Activated T-cell treated with anti-CD3 and anti-CD28 coated beads, Interleukin-2, amount 50 U/mL, for 1 hour (primary cell): Measurements from ENCODE around the gene ANKRD10.

Source experiments
- DNase-seq: peaks from one replicate; pipeline ENCODE4 v3.0.0-alpha.2; 2020

ANKRD10 gene

DNA sequence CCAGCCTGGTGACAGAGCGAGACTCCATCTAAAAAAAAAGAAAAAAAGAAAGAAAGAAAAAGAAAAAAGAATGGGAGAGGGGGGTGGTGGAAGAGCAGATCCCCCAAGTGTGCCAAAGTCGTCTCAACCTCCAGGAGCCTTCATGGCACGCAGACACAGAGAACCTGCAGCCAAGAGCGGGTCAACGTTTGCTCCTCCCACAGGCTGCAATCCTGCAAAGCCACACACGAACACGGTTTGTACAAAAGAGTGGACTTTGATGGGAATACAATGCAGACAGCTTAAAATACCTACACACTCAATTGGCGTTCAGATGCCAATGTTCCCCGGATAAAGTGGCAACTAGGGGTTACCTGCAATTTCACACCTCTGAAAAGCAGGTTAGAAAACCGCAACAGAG, 29.4 kb downstream of the ANKRD10 start:
- DNase-seq, result no peak

DNA sequence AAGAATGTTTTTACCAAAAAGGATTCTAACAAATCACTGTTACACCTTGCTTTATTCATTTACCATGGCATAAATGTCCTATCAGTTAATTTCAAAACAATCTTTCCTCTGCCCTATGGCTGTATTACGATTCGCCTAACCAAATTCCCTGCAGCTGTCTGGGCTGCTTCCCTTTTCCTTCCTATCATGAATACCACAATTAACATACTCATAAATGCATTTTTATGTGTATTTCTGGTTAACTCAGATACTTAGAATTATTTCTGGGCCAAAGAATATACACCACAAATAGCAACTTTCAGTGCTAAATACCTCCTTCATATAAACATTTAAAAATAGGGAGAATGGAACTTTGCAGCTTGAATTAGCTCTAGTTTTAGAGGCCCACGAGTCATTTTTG, 30.4 kb downstream of the ANKRD10 start:
- DNase-seq, result no peak

DNA sequence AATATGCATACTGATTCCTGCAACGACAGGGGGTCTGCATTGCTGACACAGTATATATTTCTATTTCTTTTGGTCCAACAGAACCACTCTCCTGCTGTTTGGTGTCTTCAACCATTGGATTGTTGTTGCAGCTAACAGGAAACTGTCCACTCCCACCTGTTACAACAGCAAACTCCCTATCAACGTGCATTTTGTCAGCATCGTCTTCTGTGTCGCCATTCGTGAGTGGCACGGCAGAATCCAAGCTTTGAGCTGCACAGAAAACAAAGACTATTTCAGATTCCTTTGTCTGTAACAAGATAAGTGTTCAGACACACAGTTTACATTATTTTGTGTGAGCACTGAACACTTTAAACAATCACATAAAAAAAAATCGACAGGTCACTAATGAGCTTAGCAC, 31.3 kb downstream of the ANKRD10 start:
- no peak for DNase-seq

DNA sequence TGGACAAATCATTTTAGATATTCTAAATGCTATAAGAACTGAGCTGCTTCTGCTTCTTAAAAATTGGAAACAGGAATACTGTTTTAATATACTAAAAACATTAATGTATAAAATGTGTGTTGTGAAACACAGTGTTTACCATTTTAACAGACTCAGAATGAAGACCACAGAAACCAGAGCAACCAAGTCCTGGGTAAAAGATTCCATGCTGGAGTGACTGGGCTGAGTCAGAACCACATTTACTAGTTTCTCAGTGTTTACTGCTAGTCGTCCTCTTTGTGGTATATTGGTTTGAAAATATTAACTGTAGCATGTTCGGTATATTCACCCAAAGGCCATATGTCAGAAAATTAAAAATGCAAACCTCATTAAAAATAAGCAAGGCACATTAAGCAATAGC, 31.9 kb downstream of the ANKRD10 start:
- no peak for DNase-seq

DNA sequence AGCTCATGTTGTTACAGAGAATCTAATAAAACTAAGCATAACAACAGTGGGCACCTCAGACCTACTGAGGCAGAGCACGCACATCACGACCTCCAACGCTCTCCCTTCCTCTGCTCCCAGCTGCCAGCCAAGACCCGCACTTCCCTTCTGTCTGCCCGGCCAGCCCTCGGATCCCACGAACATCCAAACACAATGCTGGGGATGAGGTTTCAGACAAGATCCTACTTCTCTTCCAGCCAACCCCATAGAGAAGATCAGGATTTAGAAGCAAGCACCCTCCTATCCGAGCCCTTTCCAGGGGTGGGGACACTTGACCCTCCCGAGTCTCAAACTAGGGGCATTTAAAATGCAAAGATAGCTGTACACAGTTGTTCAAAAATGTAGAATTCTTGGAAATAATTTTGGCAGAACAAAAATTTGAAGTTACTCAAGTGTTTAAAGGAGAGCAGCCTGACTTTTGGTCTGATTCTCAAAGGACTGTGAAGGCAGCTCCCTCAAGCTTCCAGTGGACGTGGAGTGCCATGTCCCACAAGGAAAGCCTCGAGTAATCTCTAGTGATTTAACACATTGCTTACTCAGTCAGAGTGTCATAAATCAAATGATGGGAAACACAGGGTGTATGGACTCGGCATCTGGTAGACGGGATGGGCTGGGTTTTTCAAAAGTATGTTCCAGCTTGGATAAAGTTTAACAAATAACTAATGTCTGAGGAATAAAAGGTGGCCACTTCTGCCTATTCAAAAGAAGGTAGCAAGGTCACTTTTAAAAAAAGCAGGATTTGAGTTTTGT, 32.8 kb downstream of the ANKRD10 start:
- DNase-seq, result no peak

DNA sequence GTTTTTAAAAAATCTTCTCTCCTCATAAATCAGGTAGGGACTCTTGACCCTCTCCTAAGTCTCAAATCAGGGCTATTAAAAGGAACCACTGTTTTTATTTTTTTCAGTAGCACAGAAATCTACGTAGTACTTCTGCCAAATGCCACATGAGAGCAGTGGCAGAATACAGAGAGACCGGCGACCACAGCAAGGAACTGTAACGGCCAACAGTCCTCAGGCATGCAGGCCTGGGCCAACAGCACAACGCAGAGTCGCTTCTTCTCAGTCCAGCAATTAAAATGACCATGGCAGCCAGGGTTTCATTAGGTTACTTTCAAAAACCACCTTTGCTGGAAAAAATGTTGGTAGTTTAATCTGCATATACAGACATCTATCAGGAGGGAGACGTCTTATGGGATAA, 34.2 kb downstream of the ANKRD10 start:
- DNase-seq, result no peak

DNA sequence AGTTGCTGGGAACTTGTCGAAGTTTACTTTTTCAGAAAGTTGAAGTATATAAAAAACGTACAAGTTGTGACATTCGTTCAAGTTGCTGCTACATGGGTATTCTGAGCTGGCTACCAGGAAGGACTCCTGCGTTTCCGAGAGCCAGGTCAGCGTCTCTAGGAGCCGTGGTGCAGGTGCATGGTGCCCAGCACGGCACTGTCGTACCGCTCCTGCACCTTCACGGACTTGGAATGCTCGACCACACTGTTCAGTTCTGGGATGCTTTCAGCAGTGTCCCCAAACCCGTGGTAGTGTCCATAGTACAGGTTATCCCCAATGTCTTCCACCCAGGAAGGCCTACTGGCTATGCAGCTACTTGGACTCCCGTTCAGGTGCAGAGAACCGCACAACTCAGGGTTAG, 35.4 kb downstream of the ANKRD10 start:
- no peak for DNase-seq

DNA sequence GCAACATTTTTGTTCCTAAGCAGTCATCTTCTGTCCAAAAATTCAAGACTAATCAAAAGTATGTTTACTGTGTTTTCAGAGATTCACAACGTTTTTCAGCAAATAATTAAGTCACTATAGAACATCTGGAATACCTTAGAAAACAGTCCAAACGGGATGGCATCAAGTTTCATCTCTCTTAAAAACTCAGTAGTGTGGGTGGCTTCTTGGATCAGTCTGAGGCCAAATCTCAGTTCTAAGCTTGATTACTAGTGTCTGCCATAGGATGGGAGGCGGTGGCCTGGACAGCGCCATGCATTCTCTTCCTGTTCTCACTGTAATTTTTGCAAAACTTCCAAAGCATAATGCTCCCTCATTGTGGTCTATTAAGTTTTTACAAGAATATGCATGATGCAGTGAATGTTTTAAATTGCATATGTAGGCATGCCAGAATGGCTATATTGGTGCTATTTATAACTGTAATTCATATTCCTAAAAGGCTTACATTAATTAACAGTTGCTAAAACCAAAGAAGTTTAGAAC, 37.1 kb downstream of the ANKRD10 start:
- no peak for DNase-seq

DNA sequence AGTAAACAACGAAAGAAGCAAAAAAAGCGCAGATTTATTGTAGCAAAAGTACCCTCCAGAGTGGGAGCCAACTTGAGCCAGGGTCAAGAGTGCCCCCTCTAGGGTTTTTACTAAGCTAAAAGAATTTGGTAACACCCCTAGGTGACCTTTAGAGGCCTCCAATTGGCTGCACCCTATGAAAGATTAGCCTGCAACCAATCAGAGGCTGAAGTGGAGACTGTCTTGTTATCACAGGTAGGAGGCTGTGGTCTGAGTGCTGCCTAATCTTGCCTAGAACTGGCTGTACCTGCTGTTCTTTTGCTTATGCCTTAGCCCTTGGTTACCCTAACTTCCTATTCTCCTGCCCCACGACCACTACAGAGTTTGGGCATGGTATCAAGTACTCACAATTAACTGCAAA, 38.3 kb downstream of the ANKRD10 start:
- DNase-seq, result no peak

DNA sequence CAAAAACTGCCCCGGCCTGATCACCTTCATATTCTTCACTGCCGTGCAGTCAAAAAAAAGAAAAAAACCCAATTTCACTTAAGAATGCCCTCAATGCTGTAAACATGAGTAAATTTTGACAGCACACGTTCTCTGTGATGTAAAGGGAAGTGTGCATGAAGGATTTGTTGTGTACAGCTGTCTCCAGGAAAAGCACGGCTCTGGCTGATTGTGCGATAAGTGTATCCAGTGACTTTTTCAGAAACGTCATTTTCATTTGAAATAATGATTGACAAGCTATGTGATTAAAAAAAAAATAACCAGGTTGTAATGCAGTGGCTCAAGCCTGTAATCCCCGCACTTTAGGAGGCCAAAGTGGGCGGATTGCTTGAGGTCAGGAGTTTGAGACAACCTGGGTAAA, 39.6 kb downstream of the ANKRD10 start:
- DNase-seq, result no peak

DNA sequence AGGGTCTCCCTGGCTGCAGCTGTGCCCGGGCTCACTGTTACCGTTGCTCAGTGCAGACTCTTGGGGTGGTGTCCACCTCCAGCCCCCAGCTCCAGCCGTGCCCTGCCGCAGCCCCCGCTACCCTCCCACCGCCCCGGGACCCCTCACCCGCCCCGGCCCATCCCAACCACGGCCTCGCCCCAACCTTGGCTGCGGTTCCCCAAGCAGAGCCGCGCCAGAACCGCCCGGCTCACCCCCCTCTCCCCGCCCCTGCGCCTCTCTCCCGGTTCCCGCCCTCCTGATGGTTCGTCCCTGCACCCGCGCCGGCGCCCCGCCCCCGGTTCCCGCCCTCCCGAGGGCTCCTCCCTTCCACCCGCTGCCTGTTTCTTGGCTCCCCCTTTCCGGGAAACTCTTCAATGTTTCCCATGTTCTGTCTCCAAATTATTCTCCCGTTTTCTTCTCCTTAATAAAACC, 40.3 kb downstream of the ANKRD10 start:
- DNase-seq, result peak; percentile 44

DNA sequence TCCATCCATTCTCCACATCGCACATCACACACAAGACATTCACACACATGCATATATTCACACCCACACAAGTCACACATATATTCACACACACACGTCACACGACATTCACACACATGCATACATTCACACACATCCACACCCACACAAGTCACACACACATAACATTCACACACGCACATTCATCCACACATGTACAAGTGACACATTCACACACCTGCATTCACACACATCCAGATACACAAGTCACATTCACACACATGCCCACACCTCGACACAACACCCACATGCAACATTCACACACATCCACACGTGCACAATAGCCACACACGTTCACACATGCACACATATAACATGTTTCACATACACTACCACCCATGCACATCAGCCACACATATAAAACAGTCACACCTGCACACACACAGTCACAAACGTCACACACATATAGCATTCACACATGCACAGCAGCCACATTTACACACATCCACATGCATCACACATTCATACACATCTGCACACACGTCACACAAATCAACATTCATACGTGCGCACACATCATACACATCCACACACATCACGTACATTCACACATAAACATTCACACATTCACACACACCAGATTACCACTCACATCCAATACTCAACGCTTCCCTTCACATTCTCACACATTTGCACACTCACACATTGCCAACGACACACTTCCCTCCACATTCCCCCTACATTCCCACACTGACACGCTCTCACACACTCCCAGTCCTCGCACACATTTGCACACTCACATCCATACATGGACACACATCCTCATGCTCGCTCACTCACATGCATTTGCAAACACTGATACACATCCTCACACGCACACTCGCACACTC, 41.0 kb downstream of the ANKRD10 start:
- no peak for DNase-seq

DNA sequence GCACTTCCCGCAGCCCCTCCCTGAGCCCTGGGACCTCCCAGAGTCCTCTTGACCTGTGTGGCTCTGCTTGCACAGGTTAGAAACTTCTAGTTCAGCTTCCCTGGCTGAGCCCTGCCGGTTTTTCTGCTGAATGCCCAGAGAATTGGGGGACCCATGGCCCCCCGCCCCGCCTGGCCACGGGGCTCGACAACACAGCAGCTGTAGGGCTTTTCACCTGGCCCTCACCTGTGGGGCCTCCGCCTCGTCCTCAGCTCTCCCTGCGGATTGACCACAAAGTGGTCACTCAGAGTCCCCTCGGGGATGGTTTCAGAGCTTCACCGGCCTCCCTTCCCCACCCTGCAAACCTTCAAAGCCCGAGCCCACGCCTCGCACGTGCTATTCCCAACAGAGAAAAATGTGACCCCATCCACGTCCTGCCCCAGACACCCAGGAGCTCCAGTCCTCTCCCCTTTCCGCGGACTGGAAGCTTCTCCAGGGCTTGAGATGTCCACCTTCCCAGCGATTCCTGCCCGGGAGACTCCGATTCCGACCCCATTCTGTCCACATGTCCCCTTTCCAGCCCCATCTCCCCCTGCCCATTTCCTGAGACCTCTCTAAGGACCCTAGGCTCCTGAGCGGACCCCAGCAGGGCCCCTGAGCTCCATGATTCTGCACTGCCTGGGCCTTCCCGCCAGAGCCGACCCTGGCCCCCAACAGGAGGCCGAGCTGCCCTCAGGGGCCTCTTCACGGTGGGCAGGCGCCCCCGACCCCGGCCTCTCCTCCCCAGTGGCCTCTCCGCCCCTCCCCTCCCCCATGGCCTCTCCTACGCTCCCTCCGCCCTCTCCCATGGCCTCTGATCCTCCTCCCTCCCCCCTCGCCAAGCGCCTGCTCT, 41.9 kb downstream of the ANKRD10 start:
- no peak for DNase-seq

DNA sequence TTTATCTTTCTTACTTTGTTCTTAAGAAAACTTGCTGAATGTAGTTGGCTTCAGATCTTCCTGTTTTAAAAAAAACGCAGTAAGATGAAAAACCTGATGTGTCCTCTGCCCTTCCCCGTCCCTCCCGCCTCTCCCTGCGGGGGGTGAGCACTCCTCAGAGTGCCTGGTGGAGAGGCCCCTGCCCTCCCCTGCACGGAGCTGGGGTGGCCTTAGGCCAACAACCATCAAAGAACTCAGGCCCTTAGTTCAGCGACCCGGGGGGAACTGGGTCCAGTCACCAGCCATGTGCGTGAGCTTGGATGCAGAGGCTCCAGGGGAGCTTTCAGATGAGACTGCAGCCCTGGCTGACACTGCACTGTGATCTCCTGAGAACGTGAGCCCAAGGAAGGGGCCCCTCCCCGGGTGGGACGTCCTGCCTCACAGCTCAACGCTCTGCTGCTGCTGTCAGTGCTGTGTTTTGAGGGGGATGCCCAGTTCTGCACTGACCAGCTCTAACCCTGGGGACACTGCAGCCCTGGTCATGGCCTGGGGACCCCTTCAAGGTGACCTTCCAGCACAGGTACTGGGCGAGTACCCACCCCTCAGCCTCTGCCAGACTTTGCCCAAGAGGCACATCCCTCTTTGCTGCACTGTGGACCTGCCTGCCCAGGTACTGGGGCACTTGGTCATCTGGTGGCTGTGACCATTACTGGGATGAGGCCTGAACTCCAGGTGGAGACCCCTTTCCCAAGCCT, 42.7 kb downstream of the ANKRD10 start:
- DNase-seq, result no peak

DNA sequence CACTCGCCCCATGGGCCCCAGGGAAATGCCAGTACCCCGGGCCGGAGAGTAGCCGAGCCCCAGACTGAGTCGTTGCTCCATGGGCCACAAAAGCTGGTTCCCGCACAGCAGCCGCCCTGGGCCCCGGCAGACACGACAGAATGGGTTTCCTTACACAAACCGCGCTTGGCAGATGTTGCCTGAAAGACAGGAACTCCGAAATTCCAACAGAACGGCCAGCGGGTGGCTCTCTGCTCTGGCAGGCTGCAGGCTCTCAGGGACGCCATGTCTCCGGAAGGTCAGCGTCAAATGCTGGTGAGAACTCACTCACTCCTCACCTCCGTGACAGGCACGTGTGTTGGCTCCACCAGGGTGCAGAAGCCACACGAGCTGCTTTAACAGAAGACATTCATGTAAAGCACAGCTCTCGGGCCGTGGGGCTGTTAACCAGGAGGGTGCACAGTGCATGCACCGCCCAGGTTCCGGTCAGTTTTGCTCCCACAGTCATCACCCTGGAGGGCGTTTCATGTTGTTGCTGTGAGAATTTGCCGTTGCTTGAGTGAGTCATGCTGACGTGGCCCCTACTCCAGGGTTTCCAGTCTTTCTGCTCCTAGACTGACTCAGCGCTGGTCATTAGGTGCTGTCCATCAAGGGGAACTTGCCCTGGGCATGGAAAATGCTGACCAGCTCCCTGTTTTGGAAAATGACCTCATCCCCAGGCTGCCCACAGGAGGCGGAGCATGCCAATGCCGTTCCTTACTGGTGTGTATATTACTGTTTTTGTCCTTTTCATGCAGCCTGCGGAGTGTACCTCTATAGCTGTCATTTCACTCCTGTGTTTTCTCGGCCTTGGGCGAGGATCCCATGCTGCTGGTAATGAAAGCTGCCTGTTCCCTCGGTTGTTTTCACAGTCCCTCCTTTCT, 44.8 kb downstream of the ANKRD10 start:
- no peak for DNase-seq

DNA sequence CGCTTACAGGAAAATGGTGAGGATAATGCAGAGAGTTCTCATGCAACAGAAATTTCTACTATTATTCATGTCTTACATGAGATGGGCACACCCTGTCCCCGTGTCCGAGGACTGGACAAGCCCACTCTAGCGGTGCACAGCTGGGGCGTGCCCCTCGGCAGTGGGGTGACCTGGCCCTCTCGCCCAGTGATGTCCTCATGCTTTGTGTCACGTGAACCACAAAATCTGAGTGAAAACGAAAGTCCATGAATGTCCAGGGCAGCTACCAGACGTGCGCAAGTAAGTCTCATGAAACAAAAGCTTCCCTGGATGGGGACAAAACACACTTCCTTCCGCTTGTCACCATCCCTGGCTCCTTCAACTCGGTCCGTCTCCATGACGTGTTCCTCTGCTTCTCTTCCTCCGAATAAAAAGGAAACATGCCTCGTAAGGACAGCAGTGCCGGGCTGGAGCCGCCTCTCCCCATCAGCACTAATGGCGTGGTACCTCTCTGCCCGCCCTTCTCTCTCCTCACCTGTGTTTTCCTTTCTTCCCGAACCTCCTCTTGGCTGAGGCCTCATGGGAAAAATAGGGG, 45.6 kb downstream of the ANKRD10 start:
- DNase-seq, result no peak

DNA sequence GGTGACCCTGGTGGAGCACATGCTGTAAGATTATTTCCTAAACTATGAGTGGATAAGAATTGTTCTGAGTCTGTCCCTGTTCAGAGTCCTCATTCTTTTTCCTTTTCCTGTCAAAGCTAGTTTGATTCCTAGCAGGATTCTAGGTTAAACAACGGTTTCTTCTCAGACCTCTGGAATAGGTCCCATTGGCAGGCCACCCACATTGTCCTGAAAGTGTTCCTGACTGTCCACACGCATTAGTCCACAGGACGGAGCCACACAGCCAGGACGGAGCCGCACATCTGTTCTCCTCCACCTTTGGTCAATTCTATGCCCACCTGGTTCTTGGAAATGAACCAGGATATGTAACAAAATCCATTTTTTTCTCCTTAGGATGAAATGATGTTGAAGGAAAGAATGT, 46.1 kb downstream of the ANKRD10 start:
- no peak for DNase-seq

DNA sequence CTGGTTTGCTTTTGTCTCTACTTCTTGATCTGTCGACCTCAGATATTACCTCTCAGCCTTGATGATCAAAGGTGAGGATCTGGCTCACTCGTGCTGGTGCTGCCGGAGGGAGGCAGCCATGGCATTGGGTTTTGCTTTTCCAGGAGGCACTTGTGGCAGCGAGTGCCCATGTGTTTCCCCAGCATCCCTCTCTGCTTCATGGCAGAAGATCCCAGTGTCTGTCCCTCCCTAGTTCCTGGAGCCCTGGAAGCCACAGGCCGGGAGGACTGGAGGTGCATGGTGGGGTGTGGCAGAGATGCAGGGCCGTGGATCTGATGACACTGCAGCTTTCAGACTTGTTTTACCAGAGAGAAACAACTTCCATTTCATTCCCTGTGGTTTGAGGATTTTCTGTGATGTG, 47.5 kb downstream of the ANKRD10 start:
- DNase-seq, result no peak

DNA sequence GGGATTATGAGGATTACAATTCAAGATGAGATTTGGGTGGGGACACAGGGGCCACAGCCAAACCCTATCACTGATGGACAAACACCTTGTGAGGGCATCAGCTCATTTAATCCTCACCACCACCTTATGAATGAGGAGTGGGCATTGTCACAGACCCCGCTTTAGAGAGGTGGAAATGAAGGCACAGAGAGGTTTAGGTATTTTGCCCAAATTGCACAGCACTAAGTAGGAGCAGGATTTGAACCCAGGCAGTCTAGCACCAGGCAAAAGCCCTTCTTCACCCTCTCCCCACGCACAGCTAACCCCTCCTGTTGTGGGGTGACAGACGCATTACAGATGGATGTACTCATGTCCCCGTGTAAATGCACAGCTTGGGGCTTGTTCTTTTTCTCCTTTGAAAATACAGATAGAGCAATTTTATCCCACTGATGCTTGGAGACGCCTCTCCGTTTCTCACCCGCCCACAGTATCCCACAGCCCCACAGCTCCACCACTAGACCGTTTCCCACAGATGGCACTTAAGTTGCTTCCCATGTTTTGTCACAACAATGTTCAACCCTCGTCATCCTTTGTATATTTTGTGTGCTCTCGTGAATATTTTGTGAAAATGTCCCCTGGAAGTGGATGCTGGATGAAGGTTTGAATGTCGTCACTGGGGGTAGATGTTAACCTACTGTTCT, 48.2 kb downstream of the ANKRD10 start:
- DNase-seq, result no peak

DNA sequence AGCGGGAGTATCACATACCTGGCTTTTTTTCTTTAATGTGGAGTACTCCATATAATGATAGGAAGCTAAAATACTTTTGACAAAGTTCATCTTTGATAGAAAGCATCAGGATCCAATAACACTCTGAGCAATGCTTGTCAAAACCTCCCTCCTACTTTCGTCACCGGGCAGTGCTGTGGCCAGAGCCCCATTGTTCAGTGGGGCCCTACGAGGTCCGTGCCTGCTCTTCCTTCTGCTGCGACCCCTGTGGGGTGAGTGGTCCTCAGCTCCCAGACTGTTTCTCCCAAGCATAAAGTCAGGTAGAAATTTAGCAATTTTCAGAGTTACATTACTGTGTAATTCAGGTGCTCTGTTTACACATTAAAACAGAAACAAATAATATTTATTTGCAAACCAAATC, 51.2 kb downstream of the ANKRD10 start:
- no peak for DNase-seq
